ENCODE measurements around the gene MED22.
"Not testable (repeated sequence)": the region's sequence is repeated elsewhere in the genome, so short reads cannot be mapped to it uniquely, and the experiment has no call there.

Gene MED22

GRCh38 chr9:133306242-133307204 lies 41.4 kb downstream of the MED22 start:
- no peak for DNase-seq (ENCODE audit: low read depth in 2 of 2)

GRCh38 chr9:133305731-133306130 lies 42.2 kb downstream of the MED22 start:
- no peak for DNase-seq (ENCODE audit: low read depth in 2 of 2)

GRCh38 chr9:133304477-133305377 lies 43.2 kb downstream of the MED22 start:
- no peak for DNase-seq (ENCODE audit: low read depth in 2 of 2)

GRCh38 chr9:133304158-133304470 lies 43.8 kb downstream of the MED22 start:
- DNase-seq (ENCODE audit: low read depth in 2 of 2) = no peak

GRCh38 chr9:133303266-133304157 lies 44.4 kb downstream of the MED22 start:
- no peak for DNase-seq (ENCODE audit: low read depth in 2 of 2)

GRCh38 chr9:133301253-133302230 lies 46.4 kb downstream of the MED22 start:
- DNase-seq (ENCODE audit: low read depth in 2 of 2) = no peak

GRCh38 chr9:133299996-133300395 lies 47.9 kb downstream of the MED22 start:
- DNase-seq (ENCODE audit: low read depth in 2 of 2) = not testable (repeated sequence)

- DNase-seq (ENCODE audit: low read depth in 2 of 2) = no peak
These were observed 53.7 kb downstream of the MED22 start for GRCh38 chr9:133294257-133294656.

- no peak for DNase-seq (ENCODE audit: low read depth in 2 of 2)
These were observed 57.1 kb downstream of the MED22 start for GRCh38 chr9:133290751-133291302.

Measured in fibroblast of skin of left quadriceps (primary cell).